ENCODE results near the gene FBXO28. TPM values are rescaled to one million over a fixed set of nuclear protein-coding genes. Genes with fewer than 3 reads are reported as not detected.

The FBXO28 gene
- total RNA-seq, 1 experiment from 2014 or later = 37.0 TPM

DNA sequence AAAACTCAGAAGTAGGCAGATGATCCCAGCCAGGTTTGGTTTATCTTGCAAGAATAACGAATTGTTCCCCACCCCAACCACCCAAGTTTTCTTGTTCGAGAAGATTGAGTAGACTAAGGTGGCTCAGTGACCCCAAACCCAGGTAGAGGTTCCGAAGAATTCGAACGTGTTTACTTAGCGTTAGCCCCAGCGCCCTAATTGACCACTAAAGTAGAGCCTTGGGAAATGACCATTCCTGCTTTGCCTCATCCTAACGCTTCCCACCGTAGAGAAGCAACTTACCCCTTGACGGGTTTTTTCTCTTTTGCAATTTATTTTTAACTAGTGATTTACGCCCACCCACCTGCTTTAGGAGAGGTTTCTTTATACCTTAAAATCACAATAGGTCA, 870 bp downstream of the FBXO28 start:
- Histone ChIP-seq H3K27me3 (ENCODE audit: insufficient read depth, low read length) (no peaks in the 10 kb centered on the region), H3K4me3 (replicated peaks in 1 of 2; ENCODE audit: low read depth in 1 of 2, low read length in 2 of 2) (peak overlapping the region; percentile 89 to 97), H3K36me3 (ENCODE audit: control insufficient read depth in 1 of 2, insufficient read depth in 2 of 2, low read length in 2 of 2) (peaks cover 0 to 6% of the 10 kb centered on the region in 2 experiments; a peak in 1 of 4 replicates), H4K20me1 (ENCODE audit: insufficient read depth) (peaks cover 6% of the 10 kb centered on the region; the same call in 1 of the 2 replicates), H3K4me2 (ENCODE audit: low read length) (peak overlapping the region; percentile 83), H3K79me2 (ENCODE audit: insufficient read depth, low read length) (peaks cover 56% of the 10 kb centered on the region), H3K27ac (ENCODE audit: low read depth, low read length) (peak overlapping the region; percentile 79), H2AFZ (ENCODE audit: low read depth, low read length, poor library complexity, severe bottlenecking) (no peak overlapping the region), H3K9me2 (ENCODE audit: insufficient read depth) (no peaks in the 10 kb centered on the region), H3K4me1 (ENCODE audit: control insufficient read depth in 1 of 2, insufficient read depth in 2 of 2, low read length in 2 of 2) (peaks cover 15 to 23% of the 10 kb centered on the region in 2 experiments; a peak in 3 of 4 replicates), H3K9me3 (ENCODE audit: control insufficient read depth in 1 of 2, insufficient read depth in 1 of 2, low read depth in 1 of 2, low read length in 2 of 2) (no peaks in the 10 kb centered on the region), H3K9ac (ENCODE audit: low read length) (peak overlapping the region; percentile 91)
- DNase-seq (ENCODE audit: low read depth, low spot score) (no peak), ATAC-seq (no peak)
- POLR2A ChIA-PET = no interaction called here
- no peak for TF ChIP-seq CEBPB (IDR thresholded peaks at IDR 0.05; ENCODE audit: low read depth)
- no TSS peak for BruUV-seq (replicated peaks)
- intact Hi-C loops (cut with micrococcal nuclease) = loop anchor here (5.0 kb wide), 2 partner anchors 417 to 808 kb away; no protein-coding TSS in a partner anchor
- CTCF ChIA-PET = interaction anchor here (1.8 to 2.0 kb wide), 3 partner anchors 10 to 342 kb away, joined by 7 to 20 read pairs (median 15); partner anchors contain the start of gene NVL
- RAD21 ChIA-PET (ENCODE audit: low non-redundant PET in 1 of 2, low total read pairs in 2 of 2, uncharacterized antibody in 2 of 2, unreplicated experiment in 2 of 2) = no interaction called here

DNA sequence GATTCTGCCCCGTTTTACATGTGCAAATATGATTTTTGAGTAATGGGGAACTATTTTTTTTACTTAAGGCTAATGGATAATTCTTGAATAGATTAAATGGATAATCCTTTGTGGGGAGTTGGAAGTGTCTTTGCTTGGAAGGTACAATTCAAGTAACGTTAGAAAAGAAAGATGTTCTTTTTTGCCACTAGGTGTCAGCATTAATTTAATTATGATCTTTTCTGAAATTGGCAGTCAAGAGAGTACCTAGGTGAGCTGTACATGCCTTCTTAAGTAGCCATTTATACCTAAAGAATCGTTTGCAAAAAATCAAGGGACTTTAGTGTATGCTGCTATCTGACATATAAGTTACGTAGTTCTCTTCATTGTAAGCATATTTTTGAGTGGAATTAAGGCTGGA, 2.2 kb downstream of the FBXO28 start:
- peak overlapping the region; percentile 83; the same call in 1 of the 2 replicates for H3K4me2 ChIP-seq (ENCODE audit: low read length)
- no peak overlapping the region for H3K9ac ChIP-seq (ENCODE audit: low read length)
- no peaks in the 10 kb centered on the region for H3K9me2 ChIP-seq (ENCODE audit: insufficient read depth)
- no peaks in the 10 kb centered on the region for H3K27me3 ChIP-seq (ENCODE audit: insufficient read depth, low read length)
- H3K4me1 ChIP-seq (ENCODE audit: control insufficient read depth in 1 of 2, insufficient read depth in 2 of 2, low read length in 2 of 2) = peaks cover 15 to 23% of the 10 kb centered on the region in 2 experiments; a peak in 3 of 4 replicates
- BruUV-seq (replicated peaks) = no TSS peak
- peaks cover 0 to 6% of the 10 kb centered on the region in 2 experiments; a peak in 1 of 4 replicates for H3K36me3 ChIP-seq (ENCODE audit: control insufficient read depth in 1 of 2, insufficient read depth in 2 of 2, low read length in 2 of 2)
- peak; percentile 56 for DNase-seq (ENCODE audit: low read depth, low spot score)
- H3K27ac ChIP-seq (ENCODE audit: low read depth, low read length) = no peak overlapping the region
- POLR2A ChIA-PET = no interaction called here
- peak; percentile 48 for ATAC-seq
- RAD21 ChIA-PET (ENCODE audit: low non-redundant PET in 1 of 2, low total read pairs in 2 of 2, uncharacterized antibody in 2 of 2, unreplicated experiment in 2 of 2) = no interaction called here
- H4K20me1 ChIP-seq (ENCODE audit: insufficient read depth) = peaks cover 6% of the 10 kb centered on the region; the same call in 1 of the 2 replicates
- H3K79me2 ChIP-seq (ENCODE audit: insufficient read depth, low read length) = peaks cover 69% of the 10 kb centered on the region
- peak; percentile 78 for TF ChIP-seq RAD21 (IDR thresholded peaks at IDR 0.05; ENCODE audit: low read depth)
- no peak for TF ChIP-seq EGR1 (IDR thresholded peaks at IDR 0.05; ENCODE audit: low read depth)
- no peak for TF ChIP-seq ZNF274 (IDR thresholded peaks at IDR 0.05; ENCODE audit: low read depth, low read length)
- TF ChIP-seq CEBPB (IDR thresholded peaks at IDR 0.05; ENCODE audit: low read depth) = no peak
- TF ChIP-seq, protein P1, sequence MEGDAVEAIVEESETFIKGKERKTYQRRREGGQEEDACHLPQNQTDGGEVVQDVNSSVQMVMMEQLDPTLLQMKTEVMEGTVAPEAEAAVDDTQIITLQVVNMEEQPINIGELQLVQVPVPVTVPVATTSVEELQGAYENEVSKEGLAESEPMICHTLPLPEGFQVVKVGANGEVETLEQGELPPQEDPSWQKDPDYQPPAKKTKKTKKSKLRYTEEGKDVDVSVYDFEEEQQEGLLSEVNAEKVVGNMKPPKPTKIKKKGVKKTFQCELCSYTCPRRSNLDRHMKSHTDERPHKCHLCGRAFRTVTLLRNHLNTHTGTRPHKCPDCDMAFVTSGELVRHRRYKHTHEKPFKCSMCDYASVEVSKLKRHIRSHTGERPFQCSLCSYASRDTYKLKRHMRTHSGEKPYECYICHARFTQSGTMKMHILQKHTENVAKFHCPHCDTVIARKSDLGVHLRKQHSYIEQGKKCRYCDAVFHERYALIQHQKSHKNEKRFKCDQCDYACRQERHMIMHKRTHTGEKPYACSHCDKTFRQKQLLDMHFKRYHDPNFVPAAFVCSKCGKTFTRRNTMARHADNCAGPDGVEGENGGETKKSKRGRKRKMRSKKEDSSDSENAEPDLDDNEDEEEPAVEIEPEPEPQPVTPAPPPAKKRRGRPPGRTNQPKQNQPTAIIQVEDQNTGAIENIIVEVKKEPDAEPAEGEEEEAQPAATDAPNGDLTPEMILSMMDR (IDR thresholded peaks at IDR 0.05 in 2 of 3, conservative IDR thresholded peaks at IDR 0.05 in 1 of 3; ENCODE audit: borderline replicate concordance in 1 of 3, insufficient read depth in 1 of 3, low read depth in 2 of 3, low read length in 2 of 3) = peak; percentile 23 to 64 (median 62); a peak in 5 of 6 replicates
- no peak overlapping the region for H3K4me3 ChIP-seq (replicated peaks in 1 of 2; ENCODE audit: low read depth in 1 of 2, low read length in 2 of 2)
- H3K9me3 ChIP-seq (ENCODE audit: control insufficient read depth in 1 of 2, insufficient read depth in 1 of 2, low read depth in 1 of 2, low read length in 2 of 2) = no peaks in the 10 kb centered on the region
- CTCF ChIA-PET = interaction anchor here (0.6 to 2.0 kb wide), 14 partner anchors 9 to 807 kb away, joined by 3 to 20 read pairs (median 4); partner anchors contain the start of gene NVL
- no peak overlapping the region for H2AFZ ChIP-seq (ENCODE audit: low read depth, low read length, poor library complexity, severe bottlenecking)
- intact Hi-C loops (cut with micrococcal nuclease) = loop anchor here (1.0 to 5.0 kb wide), 4 partner anchors 217 to 806 kb away; no protein-coding TSS in a partner anchor

All from HCT116 (cell line).